HepG2 (cell line): ENCODE data around the gene RRAD. TPM values are rescaled to one million over a fixed set of nuclear protein-coding genes. Genes with fewer than 3 reads are reported as not detected.

Experiments
- ARNT2 ChIP-seq: sonication (generic); formaldehyde crosslinking; IDR thresholded peaks from 2 replicates; pipeline ENCODE4 v1.8.0; 2022; ENCODE audit warnings: mild to moderate bottlenecking, low read depth, missing genetic modification reagents, moderate library complexity
- MTF2 ChIP-seq: sonication (generic); formaldehyde crosslinking; IDR thresholded peaks from 2 replicates; pipeline ENCODE4 v1.5.0; 2020; ENCODE audit warnings: missing genetic modification reagents, borderline replicate concordance
- POLR2G ChIP-seq: fragments of 200-400 bp; formaldehyde crosslinking; IDR thresholded peaks from 2 replicates; pipeline ENCODE4 v1.6.1; 2018; ENCODE audit warnings: mild to moderate bottlenecking, low read depth, low read length, moderate library complexity
- RNF2 ChIP-seq: fragments of 450-650 bp; conservative IDR thresholded peaks from 2 replicates; pipeline ENCODE4 v1.6.1; 2016; ENCODE audit warnings: low read depth
- SIX1 ChIP-seq: sonication (generic); formaldehyde crosslinking; IDR thresholded peaks from 2 replicates; pipeline ENCODE4 v1.4.0; 2020; ENCODE audit warnings: missing genetic modification reagents, borderline replicate concordance
- TARDBP ChIP-seq: sonication (generic); formaldehyde crosslinking; IDR thresholded peaks from 2 replicates; pipeline ENCODE4 v1.8.0; 2022; ENCODE audit warnings: mild to moderate bottlenecking, missing genetic modification reagents
- ZBTB2 ChIP-seq: sonication (generic); formaldehyde crosslinking; IDR thresholded peaks from 2 replicates; pipeline ENCODE4 v1.8.0; 2022; ENCODE audit warnings: low read depth, missing genetic modification reagents
- ZMYM4 ChIP-seq: sonication (generic); formaldehyde crosslinking; IDR thresholded peaks from 2 replicates; pipeline ENCODE4 v1.8.1; 2023; ENCODE audit warnings: mild to moderate bottlenecking, missing genetic modification reagents
- ZNF629 ChIP-seq: sonication (generic); formaldehyde crosslinking; conservative IDR thresholded peaks from 2 replicates; pipeline ENCODE4 v1.5.0; 2020; ENCODE audit warnings: missing genetic modification reagents
- ZNF660 ChIP-seq: sonication (generic); formaldehyde crosslinking; IDR thresholded peaks from 2 replicates; pipeline ENCODE4 v1.5.1; 2020; ENCODE audit warnings: mild to moderate bottlenecking, low read depth, missing genetic modification reagents, borderline replicate concordance
- polyA plus RNA-seq, 8 experiments: library from polyadenylated mRNA; depleted of rRNA in 3 of 8; stranded (reverse) in 7 of 8; unstranded in 1 of 8; fragments of >200 nt; fragmentation: Illumina TruSeq in 4 of 8; extraction: Trizol in 4 of 8; gene quantifications; 2 replicates each; pipeline versions ENCODE4 v1.2.1 to v1.2.3, GENCODE V29; 2011 to 2016; ENCODE audit warnings: low read depth in 4 of 8, missing spikeins in 1 of 8, mixed read lengths in 1 of 8; ENCODE audit not compliant: insufficient read depth in 1 of 8
- total RNA-seq, 5 experiments: library from RNA; depleted of rRNA; stranded (reverse); fragments of >200 nt; fragmentation: Illumina TruSeq; extraction: Trizol; gene quantifications; 2 replicates each; pipeline ENCODE4 v1.2.3, GENCODE V29; 2016; ENCODE audit warnings: low read depth in 1 of 5
- TF ChIP-seq, protein P1 (sequence below): sonication (generic); formaldehyde crosslinking; IDR thresholded peaks from 2 replicates; pipeline ENCODE4 v1.4.0; 2020; ENCODE audit warnings: mild to moderate bottlenecking, missing genetic modification reagents
- TF ChIP-seq, protein P2 (sequence below): sonication (generic); formaldehyde crosslinking; IDR thresholded peaks from 2 replicates; pipeline ENCODE4 v1.9.0; 2022; ENCODE audit warnings: low read depth, missing genetic modification reagents
- TF ChIP-seq, protein P3 (sequence below): sonication (generic); formaldehyde crosslinking; IDR thresholded peaks from 2 replicates; pipeline ENCODE4 v1.4.0; 2020; ENCODE audit warnings: missing genetic modification reagents, mild to moderate bottlenecking, borderline replicate concordance
- TF ChIP-seq, protein P4 (sequence below): sonication (generic); formaldehyde crosslinking; IDR thresholded peaks from 2 replicates; pipeline ENCODE4; 2020; ENCODE audit warnings: missing genetic modification reagents, mild to moderate bottlenecking, borderline replicate concordance

Gene RRAD
- total and polyA plus RNA-seq, 2 of the 13 experiments (the other 11 are each of a cell fraction or from before 2014, with no cell fraction given), result 0.80 to 1.1 TPM

DNA sequence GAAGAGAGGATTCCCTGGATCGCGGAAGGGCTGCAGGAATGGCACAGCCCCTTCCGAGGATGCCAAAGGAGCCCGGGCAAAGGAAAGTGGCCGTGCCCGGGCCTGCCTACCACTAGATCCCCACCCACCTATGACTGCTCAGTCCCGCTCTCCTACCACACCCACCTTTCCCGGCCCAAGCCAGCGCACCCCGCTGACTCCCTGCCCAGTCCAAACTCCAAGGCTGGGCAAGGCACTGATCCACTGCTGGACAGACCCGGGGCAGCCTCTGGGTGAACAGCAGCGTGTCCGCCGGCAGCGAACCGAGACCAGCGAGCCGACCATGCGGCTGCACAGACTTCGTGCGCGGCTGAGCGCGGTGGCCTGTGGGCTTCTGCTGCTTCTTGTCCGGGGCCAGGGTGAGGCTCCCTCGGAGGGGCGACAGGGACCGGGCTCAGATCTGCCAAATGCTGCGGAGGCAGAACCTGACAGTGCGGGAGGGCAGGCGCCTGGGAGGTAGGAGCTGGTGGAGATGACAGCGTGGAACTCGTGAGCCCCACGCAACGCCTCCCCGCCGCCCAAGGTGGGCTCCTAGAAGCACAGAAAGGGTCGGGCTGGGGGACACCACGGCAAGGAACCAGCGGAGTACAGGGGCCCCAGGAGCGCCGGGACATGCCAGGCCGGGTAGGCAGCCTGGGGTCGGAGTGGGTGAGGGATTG lies 10.1 kb upstream of the RRAD start, which contains the start of gene CES2 (continued):
- TF ChIP-seq, protein P1, sequence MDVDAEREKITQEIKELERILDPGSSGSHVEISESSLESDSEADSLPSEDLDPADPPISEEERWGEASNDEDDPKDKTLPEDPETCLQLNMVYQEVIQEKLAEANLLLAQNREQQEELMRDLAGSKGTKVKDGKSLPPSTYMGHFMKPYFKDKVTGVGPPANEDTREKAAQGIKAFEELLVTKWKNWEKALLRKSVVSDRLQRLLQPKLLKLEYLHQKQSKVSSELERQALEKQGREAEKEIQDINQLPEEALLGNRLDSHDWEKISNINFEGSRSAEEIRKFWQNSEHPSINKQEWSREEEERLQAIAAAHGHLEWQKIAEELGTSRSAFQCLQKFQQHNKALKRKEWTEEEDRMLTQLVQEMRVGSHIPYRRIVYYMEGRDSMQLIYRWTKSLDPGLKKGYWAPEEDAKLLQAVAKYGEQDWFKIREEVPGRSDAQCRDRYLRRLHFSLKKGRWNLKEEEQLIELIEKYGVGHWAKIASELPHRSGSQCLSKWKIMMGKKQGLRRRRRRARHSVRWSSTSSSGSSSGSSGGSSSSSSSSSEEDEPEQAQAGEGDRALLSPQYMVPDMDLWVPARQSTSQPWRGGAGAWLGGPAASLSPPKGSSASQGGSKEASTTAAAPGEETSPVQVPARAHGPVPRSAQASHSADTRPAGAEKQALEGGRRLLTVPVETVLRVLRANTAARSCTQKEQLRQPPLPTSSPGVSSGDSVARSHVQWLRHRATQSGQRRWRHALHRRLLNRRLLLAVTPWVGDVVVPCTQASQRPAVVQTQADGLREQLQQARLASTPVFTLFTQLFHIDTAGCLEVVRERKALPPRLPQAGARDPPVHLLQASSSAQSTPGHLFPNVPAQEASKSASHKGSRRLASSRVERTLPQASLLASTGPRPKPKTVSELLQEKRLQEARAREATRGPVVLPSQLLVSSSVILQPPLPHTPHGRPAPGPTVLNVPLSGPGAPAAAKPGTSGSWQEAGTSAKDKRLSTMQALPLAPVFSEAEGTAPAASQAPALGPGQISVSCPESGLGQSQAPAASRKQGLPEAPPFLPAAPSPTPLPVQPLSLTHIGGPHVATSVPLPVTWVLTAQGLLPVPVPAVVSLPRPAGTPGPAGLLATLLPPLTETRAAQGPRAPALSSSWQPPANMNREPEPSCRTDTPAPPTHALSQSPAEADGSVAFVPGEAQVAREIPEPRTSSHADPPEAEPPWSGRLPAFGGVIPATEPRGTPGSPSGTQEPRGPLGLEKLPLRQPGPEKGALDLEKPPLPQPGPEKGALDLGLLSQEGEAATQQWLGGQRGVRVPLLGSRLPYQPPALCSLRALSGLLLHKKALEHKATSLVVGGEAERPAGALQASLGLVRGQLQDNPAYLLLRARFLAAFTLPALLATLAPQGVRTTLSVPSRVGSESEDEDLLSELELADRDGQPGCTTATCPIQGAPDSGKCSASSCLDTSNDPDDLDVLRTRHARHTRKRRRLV, result no peak
- TF ChIP-seq, protein P2, sequence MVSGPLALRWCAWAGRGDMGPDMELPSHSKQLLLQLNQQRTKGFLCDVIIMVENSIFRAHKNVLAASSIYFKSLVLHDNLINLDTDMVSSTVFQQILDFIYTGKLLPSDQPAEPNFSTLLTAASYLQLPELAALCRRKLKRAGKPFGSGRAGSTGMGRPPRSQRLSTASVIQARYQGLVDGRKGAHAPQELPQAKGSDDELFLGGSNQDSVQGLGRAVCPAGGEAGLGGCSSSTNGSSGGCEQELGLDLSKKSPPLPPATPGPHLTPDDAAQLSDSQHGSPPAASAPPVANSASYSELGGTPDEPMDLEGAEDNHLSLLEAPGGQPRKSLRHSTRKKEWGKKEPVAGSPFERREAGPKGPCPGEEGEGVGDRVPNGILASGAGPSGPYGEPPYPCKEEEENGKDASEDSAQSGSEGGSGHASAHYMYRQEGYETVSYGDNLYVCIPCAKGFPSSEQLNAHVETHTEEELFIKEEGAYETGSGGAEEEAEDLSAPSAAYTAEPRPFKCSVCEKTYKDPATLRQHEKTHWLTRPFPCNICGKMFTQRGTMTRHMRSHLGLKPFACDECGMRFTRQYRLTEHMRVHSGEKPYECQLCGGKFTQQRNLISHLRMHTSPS (CRISPR knock-in tag), result peak; percentile 99
- TF ChIP-seq ARNT2 (CRISPR knock-in tag) (peak; percentile 83), ZMYM4 (no peak; the same call in 1 of the 2 replicates), ZBTB2 (peak; percentile 57), RNF2 (no peak; the same call in 1 of the 2 replicates), TARDBP (CRISPR knock-in tag) (peak; percentile 81), ZNF629 (CRISPR knock-in tag) (0 out of 2 replicates have a peak, but pooled peaks have one; percentile 31), MTF2 (CRISPR knock-in tag) (no peak), SIX1 (CRISPR knock-in tag) (no peak), ZNF660 (no peak; the same call in 1 of the 2 replicates), POLR2G (peak; percentile 90)
- TF ChIP-seq, protein P3, sequence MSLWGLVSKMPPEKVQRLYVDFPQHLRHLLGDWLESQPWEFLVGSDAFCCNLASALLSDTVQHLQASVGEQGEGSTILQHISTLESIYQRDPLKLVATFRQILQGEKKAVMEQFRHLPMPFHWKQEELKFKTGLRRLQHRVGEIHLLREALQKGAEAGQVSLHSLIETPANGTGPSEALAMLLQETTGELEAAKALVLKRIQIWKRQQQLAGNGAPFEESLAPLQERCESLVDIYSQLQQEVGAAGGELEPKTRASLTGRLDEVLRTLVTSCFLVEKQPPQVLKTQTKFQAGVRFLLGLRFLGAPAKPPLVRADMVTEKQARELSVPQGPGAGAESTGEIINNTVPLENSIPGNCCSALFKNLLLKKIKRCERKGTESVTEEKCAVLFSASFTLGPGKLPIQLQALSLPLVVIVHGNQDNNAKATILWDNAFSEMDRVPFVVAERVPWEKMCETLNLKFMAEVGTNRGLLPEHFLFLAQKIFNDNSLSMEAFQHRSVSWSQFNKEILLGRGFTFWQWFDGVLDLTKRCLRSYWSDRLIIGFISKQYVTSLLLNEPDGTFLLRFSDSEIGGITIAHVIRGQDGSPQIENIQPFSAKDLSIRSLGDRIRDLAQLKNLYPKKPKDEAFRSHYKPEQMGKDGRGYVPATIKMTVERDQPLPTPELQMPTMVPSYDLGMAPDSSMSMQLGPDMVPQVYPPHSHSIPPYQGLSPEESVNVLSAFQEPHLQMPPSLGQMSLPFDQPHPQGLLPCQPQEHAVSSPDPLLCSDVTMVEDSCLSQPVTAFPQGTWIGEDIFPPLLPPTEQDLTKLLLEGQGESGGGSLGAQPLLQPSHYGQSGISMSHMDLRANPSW (CRISPR knock-in tag), result no peak
- TF ChIP-seq, protein P4, sequence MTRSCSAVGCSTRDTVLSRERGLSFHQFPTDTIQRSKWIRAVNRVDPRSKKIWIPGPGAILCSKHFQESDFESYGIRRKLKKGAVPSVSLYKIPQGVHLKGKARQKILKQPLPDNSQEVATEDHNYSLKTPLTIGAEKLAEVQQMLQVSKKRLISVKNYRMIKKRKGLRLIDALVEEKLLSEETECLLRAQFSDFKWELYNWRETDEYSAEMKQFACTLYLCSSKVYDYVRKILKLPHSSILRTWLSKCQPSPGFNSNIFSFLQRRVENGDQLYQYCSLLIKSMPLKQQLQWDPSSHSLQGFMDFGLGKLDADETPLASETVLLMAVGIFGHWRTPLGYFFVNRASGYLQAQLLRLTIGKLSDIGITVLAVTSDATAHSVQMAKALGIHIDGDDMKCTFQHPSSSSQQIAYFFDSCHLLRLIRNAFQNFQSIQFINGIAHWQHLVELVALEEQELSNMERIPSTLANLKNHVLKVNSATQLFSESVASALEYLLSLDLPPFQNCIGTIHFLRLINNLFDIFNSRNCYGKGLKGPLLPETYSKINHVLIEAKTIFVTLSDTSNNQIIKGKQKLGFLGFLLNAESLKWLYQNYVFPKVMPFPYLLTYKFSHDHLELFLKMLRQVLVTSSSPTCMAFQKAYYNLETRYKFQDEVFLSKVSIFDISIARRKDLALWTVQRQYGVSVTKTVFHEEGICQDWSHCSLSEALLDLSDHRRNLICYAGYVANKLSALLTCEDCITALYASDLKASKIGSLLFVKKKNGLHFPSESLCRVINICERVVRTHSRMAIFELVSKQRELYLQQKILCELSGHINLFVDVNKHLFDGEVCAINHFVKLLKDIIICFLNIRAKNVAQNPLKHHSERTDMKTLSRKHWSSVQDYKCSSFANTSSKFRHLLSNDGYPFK, result peak; percentile 89
